Measurements from ENCODE around the gene PDE8B.

DNA sequence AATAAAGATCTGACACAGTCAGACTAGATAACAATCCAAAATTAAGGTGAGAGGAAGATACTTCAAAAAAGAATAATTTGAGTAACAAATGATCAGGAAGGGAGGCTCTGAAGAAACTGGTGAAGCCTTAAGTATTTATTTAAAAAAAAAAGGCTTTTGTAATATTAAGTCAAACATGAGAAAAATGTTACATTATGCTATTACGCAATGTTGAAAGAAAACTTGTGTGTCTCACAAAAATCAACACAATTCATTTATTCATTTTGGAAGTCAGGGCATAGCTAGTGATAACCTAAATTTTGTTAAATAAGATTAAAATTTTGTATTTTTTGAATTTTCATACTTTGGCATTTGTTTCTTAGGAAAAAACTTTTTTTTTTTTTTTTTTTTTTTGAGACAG lies 253.4 kb downstream of the PDE8B start:
- TF ChIP-seq, protein P1, sequence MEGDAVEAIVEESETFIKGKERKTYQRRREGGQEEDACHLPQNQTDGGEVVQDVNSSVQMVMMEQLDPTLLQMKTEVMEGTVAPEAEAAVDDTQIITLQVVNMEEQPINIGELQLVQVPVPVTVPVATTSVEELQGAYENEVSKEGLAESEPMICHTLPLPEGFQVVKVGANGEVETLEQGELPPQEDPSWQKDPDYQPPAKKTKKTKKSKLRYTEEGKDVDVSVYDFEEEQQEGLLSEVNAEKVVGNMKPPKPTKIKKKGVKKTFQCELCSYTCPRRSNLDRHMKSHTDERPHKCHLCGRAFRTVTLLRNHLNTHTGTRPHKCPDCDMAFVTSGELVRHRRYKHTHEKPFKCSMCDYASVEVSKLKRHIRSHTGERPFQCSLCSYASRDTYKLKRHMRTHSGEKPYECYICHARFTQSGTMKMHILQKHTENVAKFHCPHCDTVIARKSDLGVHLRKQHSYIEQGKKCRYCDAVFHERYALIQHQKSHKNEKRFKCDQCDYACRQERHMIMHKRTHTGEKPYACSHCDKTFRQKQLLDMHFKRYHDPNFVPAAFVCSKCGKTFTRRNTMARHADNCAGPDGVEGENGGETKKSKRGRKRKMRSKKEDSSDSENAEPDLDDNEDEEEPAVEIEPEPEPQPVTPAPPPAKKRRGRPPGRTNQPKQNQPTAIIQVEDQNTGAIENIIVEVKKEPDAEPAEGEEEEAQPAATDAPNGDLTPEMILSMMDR (IDR thresholded peaks at IDR 0.05): no peak
- no peak for TF ChIP-seq POLR2A (IDR thresholded peaks at IDR 0.05)

Measured in vagina (tissue), 2 donors.